Osteocyte (in vitro differentiated cells): ENCODE data around the gene IGF2BP1. TPM values are rescaled to one million over a fixed set of nuclear protein-coding genes. Genes with fewer than 3 reads are reported as not detected.
A peak's percentile ranks its signal among the peaks of the same experiment; 100 is the strongest.

Experiments used
- DNase-seq: peaks from one replicate; pipeline ENCODE4 v3.0.0; 2021; ENCODE audit warnings: mixed read lengths; ENCODE audit not compliant: unreplicated experiment; ENCODE audit errors: extremely low spot score
- H3K27ac Mint-ChIP-seq: one replicate; pipeline ENCODE4 v1.8.0; 2021; ENCODE audit warnings: mild to moderate bottlenecking, mixed read lengths; ENCODE audit not compliant: unreplicated experiment
- H3K27me3 Mint-ChIP-seq: one replicate; pipeline ENCODE4 v1.8.0; 2021; ENCODE audit warnings: mixed read lengths; ENCODE audit not compliant: unreplicated experiment
- H3K36me3 Mint-ChIP-seq: one replicate; pipeline ENCODE4 v1.8.0; 2021; ENCODE audit warnings: mixed read lengths; ENCODE audit not compliant: unreplicated experiment
- H3K4me1 Mint-ChIP-seq: one replicate; pipeline ENCODE4 v1.8.0; 2021; ENCODE audit warnings: mixed read lengths; ENCODE audit not compliant: unreplicated experiment
- H3K4me3 Mint-ChIP-seq: one replicate; pipeline ENCODE4 v1.8.0; 2021; ENCODE audit warnings: mild to moderate bottlenecking, moderate library complexity, mixed read lengths; ENCODE audit not compliant: unreplicated experiment
- H3K9me3 Mint-ChIP-seq: one replicate; pipeline ENCODE4 v1.8.0; 2021; ENCODE audit warnings: mixed read lengths; ENCODE audit not compliant: unreplicated experiment
- CTCF ChIP-seq: fragments of 200-600 bp; sonication (generic); IDR thresholded peaks from 2 replicates; pipeline ENCODE4 v1.5.0; 2021; ENCODE audit warnings: antibody characterized with exemption, mild to moderate bottlenecking, moderate library complexity
- total RNA-seq: library from RNA; stranded (reverse); gene quantifications from 2 replicates; pipeline ENCODE4 v1.2.1, GENCODE V29; 2021

The IGF2BP1 gene
- total RNA-seq, 1 donor from 2014 or later = 47.6 TPM

GRCh38 chr17:49028271-49028670, 31.1 kb downstream of the IGF2BP1 start:
- Mint-ChIP-seq H3K27ac (no peak overlapping the region), H3K36me3 (peaks cover 10% of the 10 kb centered on the region), H3K27me3 (no peaks in the 10 kb centered on the region), H3K9me3 (no peaks in the 10 kb centered on the region), H3K4me1 (peaks cover 17% of the 10 kb centered on the region), H3K4me3 (no peak overlapping the region)
- no peak for TF ChIP-seq CTCF
- no peak for DNase-seq

GRCh38 chr17:49029801-49030200, 32.6 kb downstream of the IGF2BP1 start:
- TF ChIP-seq CTCF = no peak
- no peak for DNase-seq
- H3K9me3 Mint-ChIP-seq = no peaks in the 10 kb centered on the region
- peaks cover 13% of the 10 kb centered on the region for H3K36me3 Mint-ChIP-seq
- H3K27me3 Mint-ChIP-seq = no peaks in the 10 kb centered on the region
- H3K4me3 Mint-ChIP-seq = no peak overlapping the region
- peaks cover 13% of the 10 kb centered on the region for H3K4me1 Mint-ChIP-seq
- H3K27ac Mint-ChIP-seq = no peak overlapping the region

- peaks cover 13% of the 10 kb centered on the region for H3K4me1 Mint-ChIP-seq
- H3K27me3 Mint-ChIP-seq = no peaks in the 10 kb centered on the region
- H3K4me3 Mint-ChIP-seq = no peak overlapping the region
- peaks cover 23% of the 10 kb centered on the region for H3K36me3 Mint-ChIP-seq
- peak overlapping the region; percentile 60 for H3K27ac Mint-ChIP-seq
- no peak for DNase-seq
- no peaks in the 10 kb centered on the region for H3K9me3 Mint-ChIP-seq
- peak; percentile 73 for TF ChIP-seq CTCF
Measured at GRCh38 chr17:49031965-49032928, 35.1 kb downstream of the IGF2BP1 start.

GRCh38 chr17:49035470-49036269, 38.5 kb downstream of the IGF2BP1 start:
- no peak for DNase-seq
- peak; percentile 78 for TF ChIP-seq CTCF
- H3K4me3 Mint-ChIP-seq = no peak overlapping the region

GRCh38 chr17:49036270-49036626, 39.1 kb downstream of the IGF2BP1 start:
- TF ChIP-seq CTCF = no peak
- H3K27ac Mint-ChIP-seq = no peak overlapping the region
- H3K9me3 Mint-ChIP-seq = no peaks in the 10 kb centered on the region
- peaks cover 12% of the 10 kb centered on the region for H3K4me1 Mint-ChIP-seq
- H3K4me3 Mint-ChIP-seq = no peak overlapping the region
- peaks cover 26% of the 10 kb centered on the region for H3K36me3 Mint-ChIP-seq
- no peaks in the 10 kb centered on the region for H3K27me3 Mint-ChIP-seq
- no peak for DNase-seq

More at GRCh38 chr17:49035470-49036269, 38.5 kb downstream of the IGF2BP1 start:
- Mint-ChIP-seq H3K27me3 (no peaks in the 10 kb centered on the region), H3K36me3 (peaks cover 23% of the 10 kb centered on the region), H3K27ac (peak overlapping the region; percentile 38), H3K4me1 (peaks cover 12% of the 10 kb centered on the region), H3K9me3 (no peaks in the 10 kb centered on the region)
